ENCODE data around the gene LRRC37A2.
"Not testable (repeated sequence)": the region's sequence is repeated elsewhere in the genome, so short reads cannot be mapped to it uniquely, and the experiment has no call there.

DNA sequence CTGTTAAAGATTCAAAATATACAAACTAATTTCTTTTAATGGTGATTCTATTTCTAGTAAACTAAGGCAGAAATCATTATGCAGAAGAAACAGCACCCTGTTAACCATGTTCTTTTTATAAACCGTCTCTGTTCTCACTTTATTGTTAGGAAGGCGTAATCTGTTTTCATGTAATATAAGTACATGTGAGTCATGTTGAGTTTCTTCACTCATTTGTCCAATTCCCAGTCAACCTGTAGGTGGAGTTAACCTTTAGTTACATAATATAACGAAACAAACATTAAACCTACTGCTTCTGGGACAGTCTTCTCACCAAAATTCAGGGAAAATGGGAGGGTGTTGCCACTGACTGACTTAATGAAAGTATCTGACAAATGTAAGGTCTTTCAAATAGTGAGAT, 37.8 kb upstream of the LRRC37A2 start:
- not testable (repeated sequence) for TF ChIP-seq POLR2AphosphoS5 (IDR thresholded peaks at IDR 0.05; ENCODE audit: low read depth, low read length)
- TF ChIP-seq, protein P1, sequence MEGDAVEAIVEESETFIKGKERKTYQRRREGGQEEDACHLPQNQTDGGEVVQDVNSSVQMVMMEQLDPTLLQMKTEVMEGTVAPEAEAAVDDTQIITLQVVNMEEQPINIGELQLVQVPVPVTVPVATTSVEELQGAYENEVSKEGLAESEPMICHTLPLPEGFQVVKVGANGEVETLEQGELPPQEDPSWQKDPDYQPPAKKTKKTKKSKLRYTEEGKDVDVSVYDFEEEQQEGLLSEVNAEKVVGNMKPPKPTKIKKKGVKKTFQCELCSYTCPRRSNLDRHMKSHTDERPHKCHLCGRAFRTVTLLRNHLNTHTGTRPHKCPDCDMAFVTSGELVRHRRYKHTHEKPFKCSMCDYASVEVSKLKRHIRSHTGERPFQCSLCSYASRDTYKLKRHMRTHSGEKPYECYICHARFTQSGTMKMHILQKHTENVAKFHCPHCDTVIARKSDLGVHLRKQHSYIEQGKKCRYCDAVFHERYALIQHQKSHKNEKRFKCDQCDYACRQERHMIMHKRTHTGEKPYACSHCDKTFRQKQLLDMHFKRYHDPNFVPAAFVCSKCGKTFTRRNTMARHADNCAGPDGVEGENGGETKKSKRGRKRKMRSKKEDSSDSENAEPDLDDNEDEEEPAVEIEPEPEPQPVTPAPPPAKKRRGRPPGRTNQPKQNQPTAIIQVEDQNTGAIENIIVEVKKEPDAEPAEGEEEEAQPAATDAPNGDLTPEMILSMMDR (IDR thresholded peaks at IDR 0.05) = not testable (repeated sequence)
- TF ChIP-seq, protein P2, sequence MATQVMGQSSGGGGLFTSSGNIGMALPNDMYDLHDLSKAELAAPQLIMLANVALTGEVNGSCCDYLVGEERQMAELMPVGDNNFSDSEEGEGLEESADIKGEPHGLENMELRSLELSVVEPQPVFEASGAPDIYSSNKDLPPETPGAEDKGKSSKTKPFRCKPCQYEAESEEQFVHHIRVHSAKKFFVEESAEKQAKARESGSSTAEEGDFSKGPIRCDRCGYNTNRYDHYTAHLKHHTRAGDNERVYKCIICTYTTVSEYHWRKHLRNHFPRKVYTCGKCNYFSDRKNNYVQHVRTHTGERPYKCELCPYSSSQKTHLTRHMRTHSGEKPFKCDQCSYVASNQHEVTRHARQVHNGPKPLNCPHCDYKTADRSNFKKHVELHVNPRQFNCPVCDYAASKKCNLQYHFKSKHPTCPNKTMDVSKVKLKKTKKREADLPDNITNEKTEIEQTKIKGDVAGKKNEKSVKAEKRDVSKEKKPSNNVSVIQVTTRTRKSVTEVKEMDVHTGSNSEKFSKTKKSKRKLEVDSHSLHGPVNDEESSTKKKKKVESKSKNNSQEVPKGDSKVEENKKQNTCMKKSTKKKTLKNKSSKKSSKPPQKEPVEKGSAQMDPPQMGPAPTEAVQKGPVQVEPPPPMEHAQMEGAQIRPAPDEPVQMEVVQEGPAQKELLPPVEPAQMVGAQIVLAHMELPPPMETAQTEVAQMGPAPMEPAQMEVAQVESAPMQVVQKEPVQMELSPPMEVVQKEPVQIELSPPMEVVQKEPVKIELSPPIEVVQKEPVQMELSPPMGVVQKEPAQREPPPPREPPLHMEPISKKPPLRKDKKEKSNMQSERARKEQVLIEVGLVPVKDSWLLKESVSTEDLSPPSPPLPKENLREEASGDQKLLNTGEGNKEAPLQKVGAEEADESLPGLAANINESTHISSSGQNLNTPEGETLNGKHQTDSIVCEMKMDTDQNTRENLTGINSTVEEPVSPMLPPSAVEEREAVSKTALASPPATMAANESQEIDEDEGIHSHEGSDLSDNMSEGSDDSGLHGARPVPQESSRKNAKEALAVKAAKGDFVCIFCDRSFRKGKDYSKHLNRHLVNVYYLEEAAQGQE (IDR thresholded peaks at IDR 0.05; ENCODE audit: insufficient read depth in 1 of 2, low read depth in 2 of 2, low read length in 1 of 2) = not testable (repeated sequence)
